Ovary (tissue), 9 donors: ENCODE measurements around the gene NT5M. TPM values are rescaled to one million over a fixed set of nuclear protein-coding genes. Genes with fewer than 3 reads are reported as not detected.

Experiments
- DNase-seq, 5 donors: peaks; one replicate each; pipeline ENCODE4 v3.0.0-alpha.2; 2019 to 2020
- H3K27ac ChIP-seq, 2 donors: fragments of 200-600 bp; one replicate each; pipeline versions ENCODE4 v1.5.1 to v1.8.0; 2019 to 2022
- H3K27me3 ChIP-seq: fragments of 200-600 bp; one replicate; pipeline ENCODE4 v1.8.0; 2022
- H3K36me3 ChIP-seq: fragments of 200-600 bp; sonication (generic); one replicate; pipeline ENCODE4 v1.5.1; 2019
- H3K4me1 ChIP-seq: one replicate; pipeline ENCODE4 v1.8.1; 2013; ENCODE audit warnings: mild to moderate bottlenecking, moderate library complexity; ENCODE audit not compliant: insufficient read depth
- H3K4me3 ChIP-seq: fragments of 200-600 bp; sonication (generic); one replicate; pipeline ENCODE4 v1.5.1; 2017
- H3K9me3 ChIP-seq, 2 donors: fragments of 200-600 bp in 1 of 2; sonication (generic) in 1 of 2; one replicate each; pipeline versions ENCODE4 v1.5.1 to v1.8.1; 2013 to 2019; ENCODE audit warnings: mild to moderate bottlenecking in 1 of 2, moderate library complexity in 1 of 2
- CTCF ChIP-seq, 3 donors: fragments of 450-650 bp in 2 of 3; fragments of 200-600 bp in 1 of 3; IDR thresholded peaks; one replicate each; pipeline versions ENCODE4 v1.5.1 to v1.8.0; 2016 to 2022; ENCODE audit warnings: antibody characterized with exemption in 3 of 3, mild to moderate bottlenecking in 1 of 3
- EP300 ChIP-seq: sonication (generic); formaldehyde crosslinking; IDR thresholded peaks from one replicate; pipeline ENCODE4 v1.6.1; 2017; ENCODE audit warnings: antibody characterized with exemption
- POLR2A ChIP-seq: fragments of 450-650 bp; IDR thresholded peaks from one replicate; pipeline ENCODE4 v1.6.1; 2017; ENCODE audit warnings: antibody characterized with exemption, mild to moderate bottlenecking, moderate library complexity
- WGBS, 3 donors: extraction: QIAGEN DNeasy Blood & Tissue Kit in 1 of 3; methylation state at CpG; one replicate each; pipeline versions ENCODE4 v1.1.5 to v1.1.7; 2013 to 2017; 5-methylcytosine and 5-hydroxymethylcytosine counted together
- intact Hi-C, 4 donors: fragments of 100-400 bp; cut with DNase I; formaldehyde crosslinking; loops; one replicate each; pipeline versions ENCODE4 v1.11.0 to v1.15.1; 2022 to 2023
- polyA plus RNA-seq, 2 donors: library from polyadenylated mRNA; stranded (reverse); fragments of 200-250 nt in 1 of 2; fragments of 350-450 nt in 1 of 2; fragmentation: Illumina TruSeq in 1 of 2; extraction: RNeasy Lipid Tissue Mini Kit (QIAGEN cat#74804) in 1 of 2; gene quantifications; one replicate each; pipeline ENCODE4 v1.2.3, GENCODE V29; 2013 to 2014
- total RNA-seq, 7 donors: library from RNA; depleted of rRNA in 2 of 7; stranded (reverse); fragments of >200 nt in 2 of 7; fragmentation: NEBNext Ultra II Directional in 3 of 7; extraction: Animal tissue kit (Norgen Biotek cat#: 25700) in 3 of 7; gene quantifications; one replicate each; pipeline versions ENCODE4 v1.1.0 to v1.2.4, GENCODE V29; 2016 to 2023
- donor health status: DM: no; HTN: no; CAD: no; lungs with moderate emphysema.
- donor health status: DM: no; HTN: no; CAD: no.
- donor health status: Bipolar disorder and iron deficiency.
- donor health status: DM: yes; HTN: yes; CAD: no.
- donor health status: DM: no; HTN: no; CAD: no.
- donor health status: DM: yes; HTN: yes; CAD: no.

NT5M gene
- total and polyA plus RNA-seq, 9 donors = 0.53 to 6.6 (median 4.9) TPM

- WGBS, 3 donors = 90 to 96% (median 93%) methylated on average over 10 of the region's 10 CpGs
- DNase-seq = peak in 1 of 5 donors; percentile 6
Measured at GRCh38 chr17:17325228-17325627, 22.1 kb downstream of the NT5M start.

GRCh38 chr17:17325816-17326215 is 22.6 kb downstream of the NT5M start:
- H3K27ac ChIP-seq = no peak overlapping the region
- WGBS, 3 donors = 85 to 93% (median 86%) methylated on average over 9 of the region's 9 CpGs
- no peaks in the 10 kb centered on the region for H3K9me3 ChIP-seq
- intact Hi-C loops = no loop called here
- no peak overlapping the region for H3K4me3 ChIP-seq
- H3K4me1 ChIP-seq = no peaks in the 10 kb centered on the region
- H3K27me3 ChIP-seq = no peaks in the 10 kb centered on the region
- no peaks in the 10 kb centered on the region for H3K36me3 ChIP-seq
- TF ChIP-seq POLR2A (no peak), CTCF (IDR thresholded peaks at IDR 0.05) (no peak), EP300 (no peak)
- DNase-seq = peak in 1 of 5 donors; percentile 6

More at GRCh38 chr17:17325228-17325627, 22.1 kb downstream of the NT5M start:
- H3K27ac ChIP-seq = no peak overlapping the region
- no peak for TF ChIP-seq EP300
- TF ChIP-seq CTCF (IDR thresholded peaks at IDR 0.05) = no peak
- no peak for TF ChIP-seq POLR2A
- no peaks in the 10 kb centered on the region for H3K9me3 ChIP-seq
- H3K4me1 ChIP-seq = no peaks in the 10 kb centered on the region
- no peak overlapping the region for H3K4me3 ChIP-seq
- H3K36me3 ChIP-seq = no peaks in the 10 kb centered on the region
- H3K27me3 ChIP-seq = no peaks in the 10 kb centered on the region
- intact Hi-C loops = no loop called here

GRCh38 chr17:17326275-17326875 is 23.2 kb downstream of the NT5M start:
- WGBS, 3 donors = 91 to 95% (median 93%) methylated on average over 13 of the region's 13 CpGs
- no peak for TF ChIP-seq EP300
- no peak for TF ChIP-seq CTCF (IDR thresholded peaks at IDR 0.05)
- TF ChIP-seq POLR2A = no peak
- intact Hi-C loops = no loop called here
- Histone ChIP-seq H3K4me3 (no peak overlapping the region), H3K4me1 (no peaks in the 10 kb centered on the region), H3K36me3 (no peaks in the 10 kb centered on the region), H3K27me3 (no peaks in the 10 kb centered on the region), H3K9me3 (no peaks in the 10 kb centered on the region), H3K27ac (no peak overlapping the region)
- DNase-seq = peak in 1 of 5 donors; percentile 3

- no peaks in the 10 kb centered on the region for H3K27me3 ChIP-seq
- no peaks in the 10 kb centered on the region for H3K4me1 ChIP-seq
- no peak for TF ChIP-seq EP300
- no peak for TF ChIP-seq CTCF (IDR thresholded peaks at IDR 0.05)
- TF ChIP-seq POLR2A = no peak
- H3K27ac ChIP-seq = no peak overlapping the region
- peak in 1 of 5 donors; percentile 5 for DNase-seq
- no peaks in the 10 kb centered on the region for H3K36me3 ChIP-seq
- WGBS, 3 donors = 79 to 83% (median 80%) methylated on average over 8 of the region's 8 CpGs
- intact Hi-C loops = no loop called here
- no peaks in the 10 kb centered on the region for H3K9me3 ChIP-seq
- no peak overlapping the region for H3K4me3 ChIP-seq
Measured at GRCh38 chr17:17328251-17328650, 25.1 kb downstream of the NT5M start.
